Cortex of kidney (tissue), 1 donor: Measurements from ENCODE around the gene ATP8A2.
"Not testable (repeated sequence)": the region's sequence is repeated elsewhere in the genome, so short reads cannot be mapped to it uniquely, and the experiment has no call there.

Experiments used
- DNase-seq: peaks from one replicate; lab custom pipeline; 2025; lab: John Stamatoyannopoulos, UW

Gene ATP8A2

DNA sequence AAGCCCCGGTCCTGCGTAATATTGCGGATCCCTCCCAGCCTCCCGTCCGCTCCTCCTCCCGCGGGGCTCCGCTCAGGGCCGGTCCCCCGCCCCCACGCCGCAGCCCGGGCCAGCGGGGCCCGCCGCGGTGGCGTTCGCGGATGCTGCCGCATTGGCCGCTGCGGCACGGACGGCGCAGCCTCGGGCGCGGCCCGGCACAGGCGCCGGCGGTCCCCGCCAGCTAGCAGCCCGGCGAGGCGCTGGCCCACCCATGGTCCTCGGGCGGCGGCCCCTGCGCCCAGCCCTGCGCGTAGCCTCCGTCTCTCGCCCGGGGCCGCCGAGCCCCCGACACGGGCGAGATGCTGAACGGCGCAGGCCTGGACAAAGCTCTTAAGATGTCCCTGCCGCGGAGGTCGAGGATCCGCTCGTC, at the start of gene ATP8A2:
TSS of gene ATP8A2 (plus strand) at position 100 of the 409 bp plus-strand sequence. CDS start at position 339, 239 bp downstream.
- DNase-seq, result no peak

DNA sequence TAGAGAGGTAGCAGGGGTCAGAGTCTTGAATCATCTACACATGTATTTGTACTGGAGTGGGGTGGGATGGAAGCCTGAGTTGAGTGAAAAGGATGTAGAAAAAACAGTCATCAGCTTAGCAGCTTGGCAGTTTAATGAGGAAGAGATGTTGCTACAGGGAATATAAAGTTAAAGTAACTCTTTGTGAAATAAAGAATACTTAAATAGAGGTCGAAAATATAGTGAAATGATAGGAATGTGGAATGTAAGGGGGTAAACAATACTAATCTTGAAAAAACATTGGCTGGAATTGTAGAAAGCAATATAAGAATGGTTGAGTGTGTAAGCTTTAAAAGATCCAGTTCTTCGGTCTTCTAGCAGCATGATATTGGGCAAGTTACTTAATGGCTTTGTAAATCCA, 47.7 kb upstream of the ATP8A2 start:
- DNase-seq, result no peak

DNA sequence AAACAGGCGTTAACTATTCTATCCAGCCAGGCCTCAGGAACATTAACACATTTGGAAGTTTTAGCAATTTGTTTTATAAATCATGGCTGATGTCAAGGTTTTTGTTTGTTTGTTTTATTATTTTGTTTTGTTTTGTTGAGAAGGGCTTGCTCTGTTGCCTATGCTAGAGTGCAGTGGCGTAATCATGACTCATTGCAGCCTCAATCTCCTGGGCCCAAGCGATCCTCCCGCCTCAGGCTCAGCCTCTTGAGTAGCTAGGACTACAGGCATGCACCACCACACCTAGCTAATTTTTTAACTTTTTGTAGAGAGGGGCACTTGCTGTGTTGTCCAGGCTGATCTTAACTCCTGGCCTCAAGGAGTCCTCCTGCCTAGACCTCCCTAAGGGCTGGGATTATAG, 42.1 kb upstream of the ATP8A2 start:
- no peak for DNase-seq

DNA sequence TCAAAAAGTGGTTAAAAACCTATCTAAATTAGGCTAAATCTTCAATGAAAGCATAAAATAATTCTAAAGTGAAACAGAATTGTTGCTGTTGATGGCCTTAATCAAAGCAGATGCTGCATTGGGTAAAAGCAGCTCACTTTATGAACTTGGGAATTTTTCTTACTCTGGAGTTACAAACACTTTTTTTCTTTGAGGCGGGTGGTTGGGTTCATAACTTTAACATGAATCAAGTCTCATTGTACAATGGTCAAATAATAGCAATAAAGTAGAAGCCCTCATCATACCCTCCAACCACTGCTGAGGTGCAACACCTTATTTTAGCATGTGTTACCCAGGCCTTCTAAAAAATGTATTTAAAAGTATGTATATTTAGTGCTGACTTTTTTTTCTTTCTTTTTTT, 41.2 kb upstream of the ATP8A2 start:
- DNase-seq, result no peak

DNA sequence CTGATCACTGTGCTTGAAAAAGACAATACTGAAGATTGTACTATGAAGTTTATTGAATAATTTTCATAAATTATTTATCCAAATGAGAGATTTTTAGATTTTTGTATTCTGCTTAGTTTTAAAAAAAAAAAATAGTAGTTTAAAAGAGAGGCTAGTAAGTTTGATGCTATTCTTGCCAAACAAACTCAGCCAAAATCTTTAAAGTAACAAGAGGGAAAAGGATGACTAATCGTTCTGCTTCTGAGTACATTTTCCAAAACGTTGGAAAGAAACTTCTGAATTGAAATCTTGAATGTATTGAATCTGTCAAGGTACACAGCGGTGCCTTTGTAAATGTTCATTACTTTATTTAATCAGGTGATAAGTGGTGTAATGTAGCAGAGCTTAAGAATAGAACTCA, 35.9 kb upstream of the ATP8A2 start:
- no peak for DNase-seq

DNA sequence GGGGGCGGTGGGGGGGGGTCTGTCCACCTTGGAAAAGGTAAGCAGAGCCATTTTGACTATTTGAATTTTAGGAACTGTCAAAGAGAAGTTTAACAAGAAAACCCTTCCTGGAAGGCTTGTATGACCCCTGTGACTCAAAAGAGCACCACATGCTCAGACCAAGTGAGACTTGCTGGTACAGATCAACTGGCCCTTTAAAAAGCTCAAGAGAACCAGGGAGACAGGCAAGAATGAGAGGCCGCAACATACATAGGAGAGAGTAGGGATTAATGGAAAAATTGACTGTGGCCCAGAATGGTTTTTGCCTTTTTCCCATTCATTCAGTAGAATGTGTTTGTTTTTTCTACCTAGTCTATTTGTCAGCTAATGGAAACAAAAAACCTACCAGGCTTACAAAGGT, 26.2 kb upstream of the ATP8A2 start:
- DNase-seq, result no peak

DNA sequence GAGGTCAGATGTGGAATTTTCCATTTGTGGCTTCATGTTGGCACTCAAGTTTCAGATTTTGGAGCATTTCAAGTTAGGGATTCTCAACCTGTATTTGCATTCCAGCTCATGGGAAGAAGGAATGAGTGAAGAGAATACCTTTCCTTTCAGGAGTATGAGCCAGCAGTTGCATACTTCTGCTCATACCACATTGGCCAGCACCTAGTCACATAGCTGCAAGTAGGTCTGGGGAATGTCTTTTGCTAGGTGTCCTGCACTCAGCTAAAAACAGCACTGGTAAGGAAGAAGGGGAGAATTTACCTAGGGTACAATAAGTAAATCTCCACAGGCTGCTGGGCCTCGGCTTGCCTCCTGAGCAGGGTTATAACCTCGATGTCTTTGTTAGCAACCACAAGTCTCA, 24.6 kb upstream of the ATP8A2 start:
- no peak for DNase-seq

DNA sequence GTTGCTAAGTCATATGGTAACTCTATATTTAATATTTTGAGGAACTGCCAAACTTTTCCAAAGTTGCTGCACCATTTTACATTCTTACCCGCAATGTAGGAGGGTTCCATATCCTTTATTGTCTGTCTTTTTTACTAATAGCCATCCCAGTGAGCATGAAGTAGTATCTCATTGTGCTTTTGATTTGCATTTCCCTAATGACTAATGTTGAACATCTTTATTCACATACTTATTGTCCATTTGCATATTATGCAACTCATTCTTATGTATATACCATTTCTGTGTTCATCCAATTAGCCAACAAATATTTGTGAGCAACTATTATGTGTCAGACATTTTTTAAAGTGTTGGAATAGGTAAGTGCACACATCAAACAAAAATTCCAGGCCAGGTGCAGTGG, 20.4 kb upstream of the ATP8A2 start:
- DNase-seq, result no peak

DNA sequence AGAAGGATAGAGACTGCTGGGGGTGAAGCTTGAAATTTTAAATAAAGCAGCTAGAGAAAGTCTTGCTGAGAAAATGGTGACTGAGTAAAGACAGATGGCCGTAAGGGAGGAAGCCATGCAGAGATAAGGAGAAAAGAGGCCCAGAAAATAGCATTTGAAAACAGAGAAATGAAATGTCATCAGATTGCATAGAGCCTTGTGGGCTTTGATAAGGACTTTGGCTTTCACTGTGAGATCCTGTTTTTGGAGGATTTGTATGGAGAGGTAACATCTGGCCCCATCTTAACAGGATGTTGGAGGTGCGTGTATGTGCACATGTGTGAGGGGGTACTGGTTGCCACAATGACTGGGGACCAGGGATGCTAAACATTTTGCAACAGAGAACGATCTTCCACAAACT, 19.5 kb upstream of the ATP8A2 start:
- DNase-seq, result no peak

DNA sequence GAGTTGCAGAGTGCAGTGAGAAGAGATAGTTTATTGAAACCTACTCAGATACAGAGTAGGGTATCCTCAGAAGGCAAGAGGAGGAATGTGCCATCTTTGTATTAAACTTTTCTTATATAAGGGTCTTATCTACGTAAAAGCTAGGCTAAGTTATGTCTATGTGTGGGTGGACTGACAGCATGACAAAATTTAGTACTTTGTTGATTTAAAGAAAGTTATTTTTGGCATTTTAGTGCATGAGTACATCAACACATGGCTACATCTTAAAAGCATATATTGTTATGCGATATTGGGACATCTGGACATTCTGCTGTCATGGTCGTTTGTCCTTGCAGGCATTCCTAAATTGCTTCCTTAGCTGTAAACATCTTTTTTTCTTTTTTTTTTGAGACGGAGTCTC, 19.0 kb upstream of the ATP8A2 start:
- no peak for DNase-seq

DNA sequence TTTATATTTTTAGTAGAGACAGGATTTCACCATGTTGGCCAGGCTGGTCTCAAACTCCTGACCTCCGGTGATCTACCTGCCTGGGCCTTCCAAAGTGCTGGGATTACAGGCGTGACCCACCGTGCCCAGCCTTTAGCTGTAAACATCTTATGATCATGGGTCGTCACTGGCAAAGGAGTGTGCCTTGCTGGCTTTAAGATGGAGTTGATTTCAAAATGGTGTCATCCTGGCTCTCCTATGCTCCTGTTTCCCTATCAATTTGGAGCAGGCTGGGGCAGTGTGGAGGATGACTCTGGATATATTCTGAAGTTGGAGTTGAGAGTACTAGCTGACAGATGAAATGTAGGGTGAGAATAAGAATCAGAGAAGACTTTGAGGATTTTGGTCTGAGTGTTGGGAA, 18.4 kb upstream of the ATP8A2 start:
- DNase-seq, result no peak

DNA sequence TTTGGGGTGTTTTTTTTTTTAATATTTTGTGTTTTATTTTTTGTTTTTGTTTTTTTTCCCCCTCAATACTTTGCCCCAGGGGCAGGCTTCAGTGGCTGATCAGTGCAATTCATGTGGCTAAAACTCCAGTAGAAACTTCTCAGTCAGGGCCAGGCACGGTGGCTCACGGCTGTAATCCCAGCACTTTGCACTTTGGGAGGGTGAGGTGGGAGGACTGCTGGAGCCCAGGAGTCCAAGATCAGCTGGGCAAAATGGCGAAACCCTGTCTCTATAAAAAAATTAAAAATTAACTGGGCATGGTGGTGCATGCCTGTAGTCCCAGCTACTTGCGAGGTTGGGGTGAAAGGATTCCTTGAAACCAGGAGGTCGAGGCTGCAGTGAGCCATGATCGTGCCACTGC, 17.4 kb upstream of the ATP8A2 start:
- DNase-seq, result no peak

DNA sequence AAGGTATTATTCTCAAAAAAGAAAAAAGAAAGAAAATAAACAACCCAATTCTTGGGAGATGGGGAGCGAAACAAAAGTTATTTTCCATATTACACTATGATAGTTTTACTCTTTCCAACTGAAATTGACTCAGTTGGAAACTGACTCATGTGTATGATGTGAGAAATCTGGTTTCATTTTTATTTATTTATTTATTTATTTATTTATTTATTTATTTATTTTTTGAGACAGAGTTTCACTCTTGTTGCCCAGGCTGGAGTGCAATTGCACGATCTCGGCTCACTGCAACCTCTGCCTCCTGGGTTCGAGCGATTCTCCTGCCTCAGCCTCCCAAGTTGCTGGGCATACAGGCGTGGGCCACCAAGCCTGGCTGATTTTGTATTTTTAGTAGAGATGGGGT, 11.3 kb upstream of the ATP8A2 start:
- DNase-seq, result not testable (repeated sequence)

DNA sequence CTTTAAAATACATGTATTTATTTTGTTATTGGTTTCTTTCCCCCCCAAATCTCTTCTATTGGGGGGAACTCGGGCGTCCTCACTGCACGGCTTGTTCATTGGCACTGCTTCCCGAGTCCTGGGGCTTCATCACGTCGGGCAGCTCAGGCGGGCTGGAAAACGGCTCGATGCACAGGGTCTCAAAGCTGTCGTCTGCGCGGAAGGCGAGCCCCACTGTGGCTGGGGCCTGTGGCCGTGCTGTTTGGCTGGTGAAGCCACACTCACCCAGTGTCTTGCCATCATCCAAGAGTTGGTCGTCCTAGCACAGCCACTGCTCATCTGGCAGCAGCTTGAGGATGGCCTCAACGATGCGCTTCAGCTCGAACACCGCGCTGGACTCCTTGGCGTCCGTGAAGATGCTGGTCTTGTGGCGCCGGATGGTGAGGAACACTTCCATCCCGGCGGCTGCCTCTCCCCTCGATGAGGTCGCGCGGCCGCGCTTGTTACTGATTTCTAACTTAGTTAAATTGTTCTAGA, 6.0 kb upstream of the ATP8A2 start:
- DNase-seq, result no peak

DNA sequence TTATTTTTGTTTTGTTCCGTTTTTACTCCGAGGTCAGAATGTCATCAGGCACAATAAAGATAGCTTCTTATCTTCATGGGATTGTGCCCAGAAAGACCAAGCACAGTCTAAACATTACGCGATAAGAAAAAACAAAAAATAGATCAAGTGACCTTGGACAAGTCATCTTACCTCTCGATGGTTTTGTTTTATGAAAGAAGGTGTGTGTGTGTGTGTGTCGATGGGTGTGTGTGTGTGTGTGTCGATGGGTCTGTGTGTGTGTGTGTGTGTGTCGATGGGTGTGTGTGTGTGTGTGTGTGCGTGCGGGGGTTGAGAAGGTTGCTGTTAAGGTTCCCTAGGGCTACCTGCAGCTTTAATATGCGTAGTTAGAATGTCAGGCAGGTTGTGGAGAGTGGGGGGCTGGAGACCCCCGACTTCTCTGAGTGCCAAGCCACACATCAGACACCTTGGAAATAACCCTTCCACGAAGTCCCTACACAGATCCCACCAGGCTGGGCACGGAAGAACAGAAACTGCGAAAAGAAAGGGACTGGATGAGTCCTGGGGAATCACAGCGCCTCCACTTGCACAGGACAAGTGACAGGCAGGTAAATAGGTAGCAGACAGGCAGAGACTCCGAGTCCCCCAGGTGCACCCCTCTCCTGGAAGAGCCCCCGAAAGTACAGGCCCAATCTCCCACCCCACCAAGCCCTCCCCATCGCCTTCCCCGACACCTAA, 458 bp upstream of the ATP8A2 start:
- no peak for DNase-seq

DNA sequence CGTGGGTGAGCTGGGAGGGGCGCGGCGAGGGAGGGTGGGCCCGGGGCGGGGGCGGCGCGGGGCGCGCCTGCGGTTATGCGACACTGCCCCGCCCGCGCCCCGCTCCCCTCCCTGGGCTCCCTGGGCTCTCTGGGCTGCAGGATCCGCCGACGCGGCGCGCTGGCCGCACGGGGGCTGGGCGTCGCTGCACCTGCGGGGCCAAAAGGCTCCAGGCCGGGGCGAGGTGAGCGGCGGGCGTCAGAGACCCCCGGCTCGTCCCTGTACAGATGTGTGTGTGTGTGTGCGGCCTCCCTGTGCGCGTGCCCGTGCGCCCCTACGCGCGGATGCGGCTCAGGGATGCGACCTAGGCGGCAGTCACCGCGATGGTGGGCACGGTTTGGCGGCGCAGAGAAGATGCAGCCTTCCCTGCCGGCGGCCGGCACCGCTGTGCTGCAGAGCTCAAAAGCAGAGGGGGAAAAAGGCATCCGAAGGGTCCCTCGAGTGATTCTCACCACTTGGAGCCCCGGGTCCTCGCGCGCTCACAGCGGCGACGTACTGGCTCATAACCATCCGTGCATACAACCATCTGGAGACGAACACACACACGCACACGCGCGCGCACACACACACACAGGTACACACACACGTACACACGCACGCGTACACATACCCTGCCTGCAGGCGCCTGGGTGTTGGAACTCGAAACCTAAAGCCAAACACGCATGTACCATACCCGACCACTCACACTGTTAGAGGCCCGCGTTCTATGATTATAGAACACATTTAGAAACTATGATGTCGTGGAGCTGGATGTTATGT, 709 bp downstream of the ATP8A2 start:
- no peak for DNase-seq

DNA sequence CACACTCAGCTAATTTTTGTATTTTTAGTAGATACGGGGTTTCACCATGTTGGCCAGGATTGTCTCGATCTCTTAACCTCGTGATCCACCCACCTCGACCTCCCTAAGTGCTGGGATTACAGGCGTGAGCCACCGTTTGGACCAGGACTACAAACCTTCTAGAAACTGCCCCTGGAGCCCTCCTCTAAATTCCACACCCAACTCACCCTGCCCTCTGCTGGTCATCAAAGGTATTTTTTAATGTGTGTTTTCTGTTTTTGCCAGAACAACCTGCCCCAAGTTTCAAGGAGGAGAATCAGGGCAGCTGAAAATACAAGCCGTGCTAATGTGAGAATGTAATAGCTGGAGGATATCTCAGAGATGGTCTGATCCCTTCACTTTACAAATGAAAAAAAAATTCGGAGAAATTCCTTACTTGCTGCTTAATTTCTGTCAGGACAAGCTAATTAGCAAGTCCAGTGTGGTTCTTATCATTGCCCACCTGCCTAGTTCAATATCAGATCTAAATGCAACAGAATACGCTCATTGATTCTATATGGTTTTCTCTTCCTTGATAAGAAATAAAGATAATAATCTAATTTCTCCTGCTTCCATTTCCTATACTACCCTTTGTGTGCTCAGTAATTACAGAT, 4.1 kb downstream of the ATP8A2 start:
- DNase-seq, result no peak

DNA sequence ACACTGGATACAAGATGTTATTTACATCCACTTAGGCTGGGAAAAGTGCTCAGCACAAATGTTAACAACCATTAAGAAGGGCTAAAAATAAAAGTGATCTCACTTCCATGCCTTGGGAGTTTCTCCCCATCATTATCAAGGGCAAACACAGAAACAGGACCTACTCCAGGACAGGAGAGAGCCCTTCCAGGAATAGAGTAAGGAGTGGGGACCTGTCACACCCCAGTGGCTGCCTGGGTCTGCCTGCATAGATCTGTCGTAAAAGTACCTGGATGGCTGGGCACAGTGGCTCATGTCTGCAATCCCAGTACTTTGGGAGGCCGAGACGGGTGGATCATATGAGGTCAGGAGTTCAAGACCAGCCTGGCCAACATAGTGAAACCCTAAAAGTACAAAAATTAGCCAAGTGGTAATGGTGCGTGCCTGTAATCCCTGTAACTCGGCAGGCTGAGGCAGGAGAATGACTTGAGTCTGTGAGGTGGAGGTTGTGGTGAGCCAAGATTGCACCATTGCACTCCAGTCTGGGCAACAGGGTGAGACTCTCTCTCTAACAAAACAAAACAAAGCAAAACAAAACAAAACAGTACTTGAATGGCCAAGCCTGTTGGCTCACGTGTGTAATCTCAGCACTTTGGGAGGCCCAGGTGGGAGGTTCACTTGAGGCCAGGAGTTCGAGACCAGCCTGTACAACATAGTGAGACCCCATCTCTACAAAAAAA, 5.6 kb downstream of the ATP8A2 start:
- DNase-seq, result no peak

DNA sequence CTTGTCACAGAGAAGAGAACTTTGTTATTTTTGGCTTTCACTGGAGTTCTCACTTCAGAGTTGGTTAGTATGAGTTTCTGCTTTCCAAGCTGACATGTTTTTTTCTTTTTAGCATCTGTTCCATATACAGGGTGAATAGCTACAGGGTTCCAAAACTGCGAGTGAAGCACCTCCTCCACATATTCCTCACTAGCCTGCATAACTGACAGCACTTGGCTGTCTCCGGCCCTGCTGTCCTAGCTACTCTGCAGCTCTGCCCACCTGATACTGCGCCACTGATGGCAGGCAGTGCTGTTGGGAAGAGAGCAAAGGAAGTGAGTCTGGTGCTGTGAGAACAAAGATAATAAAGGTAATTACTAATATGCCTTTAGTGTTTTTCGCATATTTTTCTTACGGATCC, 6.8 kb downstream of the ATP8A2 start:
- no peak for DNase-seq

DNA sequence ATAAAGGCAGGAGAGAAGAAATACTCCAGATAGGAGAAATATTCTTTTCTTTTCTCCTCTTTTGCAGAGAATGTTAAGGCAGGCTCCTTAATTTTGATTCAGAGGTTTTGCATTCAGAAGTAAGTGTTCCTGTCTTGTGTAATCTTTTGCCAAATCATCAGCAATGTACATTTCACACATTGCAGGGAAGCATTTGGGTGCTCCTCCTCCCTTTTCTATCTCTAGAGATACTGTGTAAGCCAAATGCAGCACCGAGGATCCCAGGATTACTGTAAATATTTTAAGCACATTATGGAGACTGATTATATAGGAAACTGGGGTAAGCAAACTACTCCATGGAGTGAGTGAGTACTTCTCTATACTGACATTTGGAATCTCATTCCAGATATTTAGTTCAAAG, 7.2 kb downstream of the ATP8A2 start:
- DNase-seq, result no peak

DNA sequence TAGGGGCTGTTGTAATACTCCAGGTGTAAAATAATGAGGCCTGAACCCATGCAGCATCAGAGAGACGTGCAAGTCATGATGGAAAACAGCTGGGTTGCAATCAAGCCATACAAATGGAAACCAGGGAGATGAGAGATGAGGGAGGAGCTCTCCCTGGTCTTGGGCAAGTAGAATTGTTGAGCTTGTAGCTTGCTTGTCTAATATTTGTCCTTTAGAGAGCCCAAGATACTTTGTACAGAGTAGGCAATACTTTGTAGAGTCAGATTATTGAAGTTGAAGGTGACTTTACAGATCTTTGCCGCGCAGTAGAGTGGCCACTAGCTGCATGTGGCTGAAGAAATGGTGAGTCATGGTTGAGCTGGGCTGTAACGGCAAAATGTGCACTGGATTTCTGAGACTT, 8.3 kb downstream of the ATP8A2 start:
- DNase-seq, result no peak

DNA sequence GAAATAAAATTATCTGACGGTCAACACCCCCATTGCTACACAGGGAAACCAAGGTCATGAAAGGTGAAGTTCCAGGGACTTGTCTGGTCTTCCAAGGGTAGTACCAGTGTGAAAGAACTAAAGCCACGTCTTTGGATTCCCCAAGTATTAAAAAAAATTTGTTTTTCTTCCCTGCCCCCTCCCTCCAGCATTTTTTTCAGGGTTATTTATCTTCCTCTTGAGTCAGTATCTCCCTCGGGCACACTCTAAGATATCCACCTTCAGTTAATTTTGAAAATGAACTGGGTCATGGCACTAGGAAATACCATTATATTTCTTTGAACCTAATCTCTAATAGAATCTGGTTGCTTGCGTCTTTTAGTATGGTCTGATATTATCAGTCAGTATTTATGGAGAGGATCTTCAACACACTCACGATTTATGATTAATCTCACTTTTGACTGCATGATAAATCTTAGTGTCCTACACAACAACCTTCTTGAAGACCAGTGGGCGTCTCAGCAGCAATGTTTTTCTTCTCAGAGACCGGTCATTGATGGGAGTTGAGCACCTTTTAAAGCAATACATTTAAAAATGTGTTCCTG, 9.1 kb downstream of the ATP8A2 start:
- DNase-seq, result no peak
